Testis (tissue), 3 donors: ENCODE measurements around the gene TFDP2. TPM values are rescaled to one million over a fixed set of nuclear protein-coding genes. Genes with fewer than 3 reads are reported as not detected.

Experiments used
- DNase-seq: peaks from one replicate; pipeline ENCODE4 v3.0.0-alpha.2; 2019
- H3K27ac ChIP-seq, 2 donors: fragments of 200-600 bp; sonication (generic); one replicate each; pipeline ENCODE4 v1.5.1; 2019
- H3K27me3 ChIP-seq: fragments of 200-600 bp; sonication (generic); one replicate; pipeline ENCODE4 v1.5.1; 2019
- H3K36me3 ChIP-seq: fragments of 200-600 bp; sonication (generic); one replicate; pipeline ENCODE4 v1.5.1; 2017; ENCODE audit warnings: low read depth; ENCODE audit errors: missing control alignments
- H3K4me1 ChIP-seq: fragments of 200-600 bp; sonication (generic); one replicate; pipeline ENCODE4 v1.5.1; 2019
- H3K4me3 ChIP-seq, 2 donors: fragments of 200-600 bp; sonication (generic); one replicate each; pipeline ENCODE4 v1.5.1; 2017 to 2019
- H3K9me3 ChIP-seq: fragments of 200-600 bp; sonication (generic); one replicate; pipeline ENCODE4 v1.5.1; 2017
- CTCF ChIP-seq, 3 experiments: fragments of 450-650 bp in 2 of 3; fragments of 200-600 bp in 1 of 3; sonication (generic) in 1 of 3; IDR thresholded peaks; one replicate each; pipeline ENCODE4 v1.5.1; 2016 to 2019; ENCODE audit warnings: antibody characterized with exemption in 3 of 3, mild to moderate bottlenecking in 2 of 3, moderate library complexity in 1 of 3
- POLR2A ChIP-seq: fragments of 450-650 bp; IDR thresholded peaks from one replicate; pipeline ENCODE4 v1.6.1; 2017; ENCODE audit warnings: antibody characterized with exemption, mild to moderate bottlenecking, moderate library complexity
- WGBS, 2 donors: methylation state at CpG; one replicate each; pipeline ENCODE4 v1.1.5; 2018; 5-methylcytosine and 5-hydroxymethylcytosine counted together
- intact Hi-C: fragments of 100-400 bp; cut with DNase I; formaldehyde crosslinking; loops from one replicate; pipeline ENCODE4 v1.15.1; 2023; ENCODE audit warnings: low total_unique reads
- polyA plus RNA-seq: library from polyadenylated mRNA; stranded (reverse); fragments of 350-450 nt; fragmentation: Illumina TruSeq; extraction: RNeasy Lipid Tissue Mini Kit (QIAGEN cat#74804); gene quantifications from one replicate; pipeline ENCODE4 v1.2.3, GENCODE V29; 2014; ENCODE audit warnings: low read depth, low replicate concordance; ENCODE audit not compliant: insufficient read depth
- total RNA-seq, 2 donors: library from RNA; depleted of rRNA; stranded (reverse); fragments of >200 nt; gene quantifications; one replicate each; pipeline ENCODE4 v1.2.3, GENCODE V29; 2016

TFDP2 gene
- total and polyA plus RNA-seq, 3 donors from 2014 or later = 110 to 168 (median 152) TPM

GRCh38 chr3:141940194-141940776 is 209.1 kb downstream of the TFDP2 start:
- DNase-seq = no peak
- no peak overlapping the region for H3K27ac ChIP-seq
- no peak overlapping the region for H3K4me3 ChIP-seq
- TF ChIP-seq POLR2A (no peak), CTCF (IDR thresholded peaks at IDR 0.05) (no peak)
- no peaks in the 10 kb centered on the region for H3K4me1 ChIP-seq
- H3K9me3 ChIP-seq = no peaks in the 10 kb centered on the region
- no peaks in the 10 kb centered on the region for H3K36me3 ChIP-seq
- 70 to 76% methylated on average over 12 of the region's 12 CpGs for WGBS, 2 donors
- intact Hi-C loops = no loop called here
- H3K27me3 ChIP-seq = no peaks in the 10 kb centered on the region

- no peak for DNase-seq
- H3K4me1 ChIP-seq = no peaks in the 10 kb centered on the region
- no peak overlapping the region for H3K4me3 ChIP-seq
- TF ChIP-seq POLR2A = no peak
- no peak for TF ChIP-seq CTCF (IDR thresholded peaks at IDR 0.05)
- H3K27me3 ChIP-seq = no peaks in the 10 kb centered on the region
- intact Hi-C loops = no loop called here
- H3K9me3 ChIP-seq = no peaks in the 10 kb centered on the region
- WGBS, 2 donors = 82 to 85% methylated on average over 4 of the region's 4 CpGs
- H3K36me3 ChIP-seq = no peaks in the 10 kb centered on the region
- H3K27ac ChIP-seq = no peak overlapping the region
Measured at GRCh38 chr3:141939759-141940158, 209.6 kb downstream of the TFDP2 start.

- no peaks in the 10 kb centered on the region for H3K27me3 ChIP-seq
- no peaks in the 10 kb centered on the region for H3K9me3 ChIP-seq
- H3K4me1 ChIP-seq = no peaks in the 10 kb centered on the region
- intact Hi-C loops = no loop called here
- WGBS, 2 donors = 61 to 78% methylated on average over 12 to 20 of the region's 20 CpGs
- H3K27ac ChIP-seq = no peak overlapping the region
- no peaks in the 10 kb centered on the region for H3K36me3 ChIP-seq
- DNase-seq = peak; percentile 13
- TF ChIP-seq CTCF (IDR thresholded peaks at IDR 0.05) (no peak), POLR2A (no peak)
- no peak overlapping the region for H3K4me3 ChIP-seq
Measured at GRCh38 chr3:141938011-141938500, 211.3 kb downstream of the TFDP2 start.

- Histone ChIP-seq H3K4me3 (no peak overlapping the region), H3K27ac (no peak overlapping the region), H3K9me3 (no peaks in the 10 kb centered on the region), H3K4me1 (no peaks in the 10 kb centered on the region), H3K27me3 (no peaks in the 10 kb centered on the region), H3K36me3 (no peaks in the 10 kb centered on the region)
- WGBS, 2 donors = 81 to 93% methylated on average over 4 of the region's 4 CpGs
- DNase-seq = no peak
- intact Hi-C loops = no loop called here
- TF ChIP-seq CTCF (IDR thresholded peaks at IDR 0.05) (no peak), POLR2A (no peak)
Measured at GRCh38 chr3:141934354-141934753, 215.0 kb downstream of the TFDP2 start.
